ENCODE data around the gene GJD3. TPM values are rescaled to one million over a fixed set of nuclear protein-coding genes. Genes with fewer than 3 reads are reported as not detected.
"Not testable (repeated sequence)": the region's sequence is repeated elsewhere in the genome, so short reads cannot be mapped to it uniquely, and the experiment has no call there.

Gene GJD3
- total RNA-seq, 1 experiment from 2014 or later, result not detected

DNA sequence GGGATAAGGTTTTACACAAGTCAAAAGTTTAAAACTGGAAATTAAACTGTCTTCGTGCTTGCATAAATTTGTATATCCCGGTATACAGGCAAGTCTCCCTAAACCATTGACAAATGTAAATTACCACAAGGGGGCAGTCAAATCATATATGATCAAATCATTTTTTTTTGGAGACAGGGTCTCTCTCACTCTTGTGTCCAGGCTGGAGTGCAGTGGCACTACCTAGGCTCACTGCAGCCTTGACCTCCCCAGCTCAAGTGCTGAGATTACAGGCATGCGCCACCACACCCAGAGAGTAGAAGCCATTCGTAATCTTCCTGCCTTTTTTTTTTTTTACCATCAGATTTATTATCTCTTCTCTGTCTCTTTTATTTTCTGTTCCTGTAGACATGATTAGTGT lies 34.6 kb upstream of the GJD3 start:
- no peak overlapping the region for H2BK5ac ChIP-seq (ENCODE audit: insufficient read length, low read length)
- H3K79me2 ChIP-seq (ENCODE audit: insufficient read depth, low read length), result no peaks in the 10 kb centered on the region
- no peak overlapping the region for H2BK15ac ChIP-seq (ENCODE audit: low read depth, low read length)
- no peak overlapping the region for H3K23ac ChIP-seq (ENCODE audit: insufficient read length, low read depth, low read length)
- no peaks in the 10 kb centered on the region for H3K79me1 ChIP-seq (ENCODE audit: insufficient read depth, low read depth, low read length, poor library complexity, severe bottlenecking)
- no peak overlapping the region for H2BK120ac ChIP-seq (ENCODE audit: low read depth, low read length, poor library complexity, severe bottlenecking)
- WGBS (ENCODE audit: extremely low coverage, insufficient read length, low lambda C conversion rate), result no CpG with 5 or more reads among the region's 4 CpGs
- Mint-ChIP-seq H3K4me1 (no peaks in the 10 kb centered on the region), H3K27me3 (ENCODE audit: low read depth) (no peaks in the 10 kb centered on the region), H3K9me3 (no peaks in the 10 kb centered on the region), H3K27ac (peak overlapping the region in 1 of 3 experiments; percentile 24; a peak in 1 of 7 replicates), H3K4me3 (no peak overlapping the region), H3K36me3 (ENCODE audit: insufficient read depth in 1 of 3, low read depth in 3 of 3) (peaks cover 57 to 96% (median 95%) of the 10 kb centered on the region in 3 experiments; a peak in 6 of 7 replicates)
- H3K56ac ChIP-seq (ENCODE audit: insufficient read length, low read depth, low read length), result no peak overlapping the region
- TF ChIP-seq, protein P1, sequence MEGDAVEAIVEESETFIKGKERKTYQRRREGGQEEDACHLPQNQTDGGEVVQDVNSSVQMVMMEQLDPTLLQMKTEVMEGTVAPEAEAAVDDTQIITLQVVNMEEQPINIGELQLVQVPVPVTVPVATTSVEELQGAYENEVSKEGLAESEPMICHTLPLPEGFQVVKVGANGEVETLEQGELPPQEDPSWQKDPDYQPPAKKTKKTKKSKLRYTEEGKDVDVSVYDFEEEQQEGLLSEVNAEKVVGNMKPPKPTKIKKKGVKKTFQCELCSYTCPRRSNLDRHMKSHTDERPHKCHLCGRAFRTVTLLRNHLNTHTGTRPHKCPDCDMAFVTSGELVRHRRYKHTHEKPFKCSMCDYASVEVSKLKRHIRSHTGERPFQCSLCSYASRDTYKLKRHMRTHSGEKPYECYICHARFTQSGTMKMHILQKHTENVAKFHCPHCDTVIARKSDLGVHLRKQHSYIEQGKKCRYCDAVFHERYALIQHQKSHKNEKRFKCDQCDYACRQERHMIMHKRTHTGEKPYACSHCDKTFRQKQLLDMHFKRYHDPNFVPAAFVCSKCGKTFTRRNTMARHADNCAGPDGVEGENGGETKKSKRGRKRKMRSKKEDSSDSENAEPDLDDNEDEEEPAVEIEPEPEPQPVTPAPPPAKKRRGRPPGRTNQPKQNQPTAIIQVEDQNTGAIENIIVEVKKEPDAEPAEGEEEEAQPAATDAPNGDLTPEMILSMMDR (conservative IDR thresholded peaks at IDR 0.05), result peak; percentile 65
- H4K91ac ChIP-seq (ENCODE audit: insufficient read length, low read depth, low read length), result no peak overlapping the region
- H2BK20ac ChIP-seq (ENCODE audit: low read depth, low read length, poor library complexity, severe bottlenecking), result no peak overlapping the region
- H2AFZ ChIP-seq (ENCODE audit: low read length), result no peak overlapping the region
- H3K9ac ChIP-seq (ENCODE audit: extremely low read depth, insufficient read length, low read length), result no peak overlapping the region
- no peaks in the 10 kb centered on the region for H4K20me1 ChIP-seq (ENCODE audit: control insufficient read depth, insufficient read depth, insufficient read length)
- no peak overlapping the region for H2BK12ac ChIP-seq (ENCODE audit: insufficient read length, low read depth, low read length)
- no peak overlapping the region for H4K5ac ChIP-seq (ENCODE audit: insufficient read length, low read depth, low read length)
- no peaks in the 10 kb centered on the region for H3K27me3 ChIP-seq (ENCODE audit: insufficient read depth, low read length)
- no peak overlapping the region for H2AK5ac ChIP-seq (ENCODE audit: insufficient read length, low read length)
- no peaks in the 10 kb centered on the region for H3K9me3 ChIP-seq (ENCODE audit: control insufficient read depth, low read depth, low read length)
- no peak overlapping the region for H3K18ac ChIP-seq (ENCODE audit: insufficient read length, low read depth, low read length)
- H4K8ac ChIP-seq (replicated peaks; ENCODE audit: insufficient read length, low read depth, low read length), result no peak overlapping the region
- no peak overlapping the region for H3K14ac ChIP-seq (ENCODE audit: insufficient read depth, low read length)
- no peak overlapping the region for H3T11ph ChIP-seq (ENCODE audit: low read length)
- no peak overlapping the region for H3K4ac ChIP-seq (ENCODE audit: low read depth, low read length)
- no peak overlapping the region for H3K4me2 ChIP-seq (ENCODE audit: insufficient read depth, insufficient read length, low read length)
- no peaks in the 10 kb centered on the region for H3K23me2 ChIP-seq (ENCODE audit: insufficient read length, low read depth, low read length, poor library complexity, severe bottlenecking)
- DNase-seq, result no peak
- no peak overlapping the region for H3K27ac ChIP-seq (ENCODE audit: insufficient read length, low read depth, low read length)
- H3K4me1 ChIP-seq (ENCODE audit: insufficient read depth, low read length), result no peaks in the 10 kb centered on the region

DNA sequence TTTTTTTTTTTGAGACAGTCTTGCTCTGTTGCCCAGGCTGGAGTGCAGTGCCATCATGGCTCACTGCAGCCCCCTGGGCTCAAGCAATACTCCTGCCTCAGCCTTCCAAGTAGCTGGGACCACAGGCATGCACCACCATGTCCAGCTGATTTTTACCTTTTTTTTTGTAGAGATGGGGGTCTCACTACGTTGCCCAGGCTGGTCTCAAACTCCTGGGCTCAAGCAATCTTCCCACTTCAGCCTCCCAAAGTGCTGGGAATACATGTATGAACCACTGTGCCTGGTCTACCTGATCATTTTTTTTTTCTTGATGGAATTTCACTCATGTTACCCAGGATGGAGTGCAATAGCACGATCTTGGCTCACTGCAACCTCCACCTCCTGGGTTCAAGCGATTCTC lies 22.0 kb upstream of the GJD3 start:
- not testable (repeated sequence) for H3K4me3 Mint-ChIP-seq; H3K27me3 Mint-ChIP-seq (ENCODE audit: low read depth); H3K27me3 ChIP-seq (ENCODE audit: insufficient read depth, low read length); H3T11ph ChIP-seq (ENCODE audit: low read length); H3K18ac ChIP-seq (ENCODE audit: insufficient read length, low read depth, low read length); H3K79me1 ChIP-seq (ENCODE audit: insufficient read depth, low read depth, low read length, poor library complexity, severe bottlenecking); H2AK5ac ChIP-seq (ENCODE audit: insufficient read length, low read length); H2BK5ac ChIP-seq (ENCODE audit: insufficient read length, low read length); H2BK120ac ChIP-seq (ENCODE audit: low read depth, low read length, poor library complexity, severe bottlenecking); H3K4me2 ChIP-seq (ENCODE audit: insufficient read depth, insufficient read length, low read length); H2BK12ac ChIP-seq (ENCODE audit: insufficient read length, low read depth, low read length); H3K9me3 ChIP-seq (ENCODE audit: control insufficient read depth, low read depth, low read length); H2BK20ac ChIP-seq (ENCODE audit: low read depth, low read length, poor library complexity, severe bottlenecking); H3K23ac ChIP-seq (ENCODE audit: insufficient read length, low read depth, low read length); H3K14ac ChIP-seq (ENCODE audit: insufficient read depth, low read length); H3K27ac ChIP-seq (ENCODE audit: insufficient read length, low read depth, low read length); H4K20me1 ChIP-seq (ENCODE audit: control insufficient read depth, insufficient read depth, insufficient read length); H3K4ac ChIP-seq (ENCODE audit: low read depth, low read length); H3K79me2 ChIP-seq (ENCODE audit: insufficient read depth, low read length); H3K4me1 ChIP-seq (ENCODE audit: insufficient read depth, low read length); H4K8ac ChIP-seq (replicated peaks; ENCODE audit: insufficient read length, low read depth, low read length); H3K9ac ChIP-seq (ENCODE audit: extremely low read depth, insufficient read length, low read length); H2AFZ ChIP-seq (ENCODE audit: low read length); H3K4me1 Mint-ChIP-seq; H3K56ac ChIP-seq (ENCODE audit: insufficient read length, low read depth, low read length); H3K23me2 ChIP-seq (ENCODE audit: insufficient read length, low read depth, low read length, poor library complexity, severe bottlenecking); H3K9me3 Mint-ChIP-seq; H4K91ac ChIP-seq (ENCODE audit: insufficient read length, low read depth, low read length); H4K5ac ChIP-seq (ENCODE audit: insufficient read length, low read depth, low read length); DNase-seq; H2BK15ac ChIP-seq (ENCODE audit: low read depth, low read length)
- Mint-ChIP-seq H3K36me3 (ENCODE audit: insufficient read depth in 1 of 3, low read depth in 3 of 3) (peaks cover 28 to 56% (median 43%) of the 10 kb centered on the region in 3 experiments; a peak in 6 of 7 replicates), H3K27ac (0 out of 7 replicates have a peak overlapping the region, but pooled peaks of 1 of the 3 experiments have one; percentile 40)
- no CpG with 5 or more reads among the region's 3 CpGs for WGBS (ENCODE audit: extremely low coverage, insufficient read length, low lambda C conversion rate)
